ENCODE data around the gene DGKI.

Gene DGKI

DNA sequence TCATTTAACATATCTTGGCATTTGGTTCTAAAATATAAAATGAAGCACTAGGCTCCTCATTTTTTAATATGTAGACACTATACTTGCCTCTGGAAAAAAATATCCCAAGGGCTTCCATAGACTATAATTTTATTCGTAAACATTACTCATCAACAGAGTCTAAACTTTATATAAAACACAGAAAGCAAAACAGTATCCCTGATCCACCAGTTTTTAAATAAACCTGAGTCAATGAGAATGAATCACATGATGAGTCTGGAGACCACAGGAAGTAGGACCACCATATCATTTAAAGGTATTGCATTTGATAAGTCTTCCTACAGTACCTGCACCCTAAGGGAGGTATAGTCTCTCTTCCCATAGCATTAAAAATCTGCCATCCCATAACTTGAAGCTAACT lies 228.0 kb downstream of the DGKI start:
- Histone ChIP-seq H3K27ac (no peak overlapping the region), H3K4me3 (ENCODE audit: low read depth, low read length) (no peak overlapping the region), H3K27me3 (replicated peaks) (no peaks in the 10 kb centered on the region), H3K36me3 (replicated peaks) (no peaks in the 10 kb centered on the region)
- in situ Hi-C loops (cut with HindIII; ENCODE audit: low pct_ligation_motif_present, low sequenced_read_pairs): loop anchor here (25.0 kb wide), 1 partner anchor 394 kb away; the partner anchor contains the start of gene CREB3L2
- TF ChIP-seq, protein P1, sequence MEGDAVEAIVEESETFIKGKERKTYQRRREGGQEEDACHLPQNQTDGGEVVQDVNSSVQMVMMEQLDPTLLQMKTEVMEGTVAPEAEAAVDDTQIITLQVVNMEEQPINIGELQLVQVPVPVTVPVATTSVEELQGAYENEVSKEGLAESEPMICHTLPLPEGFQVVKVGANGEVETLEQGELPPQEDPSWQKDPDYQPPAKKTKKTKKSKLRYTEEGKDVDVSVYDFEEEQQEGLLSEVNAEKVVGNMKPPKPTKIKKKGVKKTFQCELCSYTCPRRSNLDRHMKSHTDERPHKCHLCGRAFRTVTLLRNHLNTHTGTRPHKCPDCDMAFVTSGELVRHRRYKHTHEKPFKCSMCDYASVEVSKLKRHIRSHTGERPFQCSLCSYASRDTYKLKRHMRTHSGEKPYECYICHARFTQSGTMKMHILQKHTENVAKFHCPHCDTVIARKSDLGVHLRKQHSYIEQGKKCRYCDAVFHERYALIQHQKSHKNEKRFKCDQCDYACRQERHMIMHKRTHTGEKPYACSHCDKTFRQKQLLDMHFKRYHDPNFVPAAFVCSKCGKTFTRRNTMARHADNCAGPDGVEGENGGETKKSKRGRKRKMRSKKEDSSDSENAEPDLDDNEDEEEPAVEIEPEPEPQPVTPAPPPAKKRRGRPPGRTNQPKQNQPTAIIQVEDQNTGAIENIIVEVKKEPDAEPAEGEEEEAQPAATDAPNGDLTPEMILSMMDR (IDR thresholded peaks at IDR 0.05; ENCODE audit: low read depth, low read length, missing control alignments): no peak
- no peak for DNase-seq

DNA sequence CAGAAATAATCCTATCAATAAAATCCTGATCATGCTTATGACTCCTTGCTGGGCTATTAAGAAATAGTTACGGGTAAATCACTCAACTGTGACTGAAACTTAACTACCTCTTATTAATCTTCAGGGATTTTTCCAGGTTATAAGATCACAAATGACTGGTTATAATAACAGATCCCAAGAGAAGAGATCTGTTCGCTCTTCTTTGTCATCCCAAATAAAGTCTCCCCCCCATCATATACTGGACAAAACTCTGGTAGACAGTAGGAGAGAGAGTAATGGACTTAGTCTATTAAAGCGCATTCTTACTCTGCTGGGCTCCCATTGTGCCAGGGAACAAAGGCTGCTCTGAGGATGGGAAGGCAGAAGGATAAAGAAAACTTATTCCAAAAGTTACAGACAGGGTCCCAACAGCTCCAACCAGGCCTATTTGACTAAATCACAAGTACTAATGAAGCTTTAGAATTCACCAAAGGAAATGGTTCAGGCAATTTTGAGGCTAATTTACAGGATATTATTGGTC lies 233.7 kb downstream of the DGKI start:
- Histone ChIP-seq H3K27ac (no peak overlapping the region), H3K4me3 (ENCODE audit: low read depth, low read length) (no peak overlapping the region), H3K36me3 (replicated peaks) (no peaks in the 10 kb centered on the region), H3K27me3 (replicated peaks) (no peaks in the 10 kb centered on the region)
- TF ChIP-seq, protein P1 (IDR thresholded peaks at IDR 0.05; ENCODE audit: low read depth, low read length, missing control alignments): no peak
- DNase-seq: no peak
- in situ Hi-C loops (cut with HindIII; ENCODE audit: low pct_ligation_motif_present, low sequenced_read_pairs): loop anchor here (25.0 kb wide), 1 partner anchor 399 kb away; the partner anchor contains the start of gene CREB3L2

DNA sequence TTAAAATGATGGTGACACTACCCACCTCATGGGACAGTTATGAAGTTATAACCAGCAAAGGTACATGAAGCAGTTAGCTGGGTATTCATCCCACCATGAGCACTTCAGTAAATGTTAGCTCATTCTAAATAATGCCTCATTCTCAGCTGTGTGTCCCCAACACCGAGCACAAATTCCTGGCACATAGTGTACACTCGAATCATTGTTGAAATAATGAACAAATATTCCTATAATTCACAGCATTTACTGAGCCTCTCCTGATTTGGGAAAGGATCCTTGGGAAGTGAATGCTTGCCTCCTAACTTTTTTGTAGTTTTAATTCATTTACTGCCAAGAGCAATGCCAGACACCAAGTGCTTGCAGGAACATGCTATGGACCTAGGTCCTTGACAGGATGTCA lies 235.2 kb downstream of the DGKI start:
- TF ChIP-seq, protein P1 (IDR thresholded peaks at IDR 0.05; ENCODE audit: low read depth, low read length, missing control alignments): no peak
- Histone ChIP-seq H3K36me3 (replicated peaks) (no peaks in the 10 kb centered on the region), H3K27me3 (replicated peaks) (no peaks in the 10 kb centered on the region), H3K4me3 (ENCODE audit: low read depth, low read length) (no peak overlapping the region), H3K27ac (no peak overlapping the region)
- in situ Hi-C loops (cut with HindIII; ENCODE audit: low pct_ligation_motif_present, low sequenced_read_pairs): loop anchor here (25.0 kb wide), 1 partner anchor 401 kb away; the partner anchor contains the start of gene CREB3L2
- DNase-seq: no peak

DNA sequence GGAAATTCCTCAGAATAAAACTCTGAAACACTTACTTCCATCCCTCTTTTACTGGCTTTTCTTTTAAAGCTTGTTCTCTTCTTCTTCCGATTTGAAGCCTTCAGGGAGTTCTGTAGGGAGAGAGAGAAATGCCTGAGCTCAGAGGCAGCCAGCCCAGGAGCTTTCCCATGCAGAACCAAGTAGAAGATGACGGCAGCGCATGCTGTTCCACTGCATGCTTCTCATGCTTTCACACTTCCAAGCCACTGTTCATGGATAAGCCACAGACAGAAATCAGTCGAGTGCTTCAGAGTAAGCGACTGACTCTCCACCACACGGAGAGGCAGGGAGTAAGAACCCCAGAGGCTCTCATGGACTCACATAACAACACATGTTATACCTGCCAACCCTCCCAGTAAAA lies 237.3 kb downstream of the DGKI start:
- TF ChIP-seq, protein P1 (IDR thresholded peaks at IDR 0.05; ENCODE audit: low read depth, low read length, missing control alignments): no peak
- Histone ChIP-seq H3K27ac (no peak overlapping the region), H3K36me3 (replicated peaks) (no peaks in the 10 kb centered on the region), H3K4me3 (ENCODE audit: low read depth, low read length) (no peak overlapping the region), H3K27me3 (replicated peaks) (no peaks in the 10 kb centered on the region)
- in situ Hi-C loops (cut with HindIII; ENCODE audit: low pct_ligation_motif_present, low sequenced_read_pairs): loop anchor here (25.0 kb wide), 1 partner anchor 403 kb away; the partner anchor contains the start of gene CREB3L2
- DNase-seq: peak; percentile 50

DNA sequence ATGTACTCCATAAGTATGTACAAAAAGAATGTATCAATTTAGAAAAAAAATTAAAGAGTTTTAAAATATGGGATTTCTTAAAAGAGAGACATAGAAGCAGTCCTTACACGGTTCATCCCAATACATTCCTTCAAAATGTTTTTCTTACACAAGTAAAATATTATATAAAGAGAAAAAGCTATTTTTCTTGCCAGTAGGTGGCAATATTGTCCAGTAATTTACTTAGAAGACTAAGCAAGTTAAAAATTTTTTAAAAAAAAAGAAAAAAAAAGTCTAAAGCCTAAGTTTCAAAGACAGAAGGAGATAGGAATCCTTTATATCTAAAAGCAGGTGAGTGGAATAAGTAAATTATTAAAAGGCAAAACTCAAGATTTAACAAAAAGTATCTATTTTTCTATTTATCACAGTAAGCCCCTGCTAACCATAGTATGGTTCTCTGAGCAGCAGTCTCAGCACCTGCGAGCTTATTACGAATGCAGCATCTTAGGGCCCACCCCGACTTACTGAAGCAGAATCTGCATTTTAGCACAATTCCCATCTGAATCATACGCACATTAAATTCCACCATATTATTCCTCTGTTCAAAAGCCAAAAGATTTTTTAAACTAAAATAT lies 240.6 kb downstream of the DGKI start:
- TF ChIP-seq, protein P1 (IDR thresholded peaks at IDR 0.05; ENCODE audit: low read depth, low read length, missing control alignments): no peak
- H3K36me3 ChIP-seq (replicated peaks): no peaks in the 10 kb centered on the region
- no peak overlapping the region for H3K27ac ChIP-seq
- no peak overlapping the region for H3K4me3 ChIP-seq (ENCODE audit: low read depth, low read length)
- in situ Hi-C loops (cut with HindIII; ENCODE audit: low pct_ligation_motif_present, low sequenced_read_pairs): loop anchor here (25.0 kb wide), 1 partner anchor 406 kb away; the partner anchor contains the start of gene CREB3L2
- no peak for DNase-seq
- H3K27me3 ChIP-seq (replicated peaks): no peaks in the 10 kb centered on the region

Data from brain microvascular endothelial cell (primary cell).